ENCODE data around the gene ZCWPW1.
A peak's percentile ranks its signal among the peaks of the same experiment; 100 is the strongest.
"Not testable (repeated sequence)": the region's sequence is repeated elsewhere in the genome, so short reads cannot be mapped to it uniquely, and the experiment has no call there.

ZCWPW1 gene

DNA sequence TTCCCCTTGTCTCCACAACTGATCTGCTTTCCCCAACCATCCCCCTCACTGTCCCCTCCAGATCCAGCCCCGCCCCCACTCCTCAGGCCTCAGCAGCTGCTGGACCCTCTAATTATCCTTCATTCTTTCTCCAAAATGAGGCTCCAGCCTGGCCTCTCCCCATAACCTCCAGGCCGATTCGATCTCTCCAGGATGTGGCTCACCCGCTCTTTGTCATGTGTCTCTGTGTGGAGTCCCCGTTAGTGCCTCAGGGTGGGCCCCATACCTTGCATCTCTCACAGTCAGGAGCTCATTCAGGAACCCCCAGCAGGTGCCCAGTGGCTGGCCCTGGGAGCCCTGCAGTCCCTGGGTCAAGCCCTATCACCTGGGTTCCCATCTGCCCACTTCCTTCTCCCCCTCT lies 53.9 kb downstream of the ZCWPW1 start:
- no peaks in the 10 kb centered on the region for H3K9me3 ChIP-seq (ENCODE audit: insufficient read depth, low read length)
- no peaks in the 10 kb centered on the region for H3K27me3 ChIP-seq (ENCODE audit: low read length)
- H4K20me1 ChIP-seq (ENCODE audit: low read depth, low read length): no peaks in the 10 kb centered on the region
- no peak overlapping the region for H3K4me2 ChIP-seq (ENCODE audit: low read depth, low read length, poor library complexity, severe bottlenecking)
- no peak overlapping the region for H2AFZ ChIP-seq (ENCODE audit: low read depth, low read length, severe bottlenecking)
- H3K79me2 ChIP-seq (ENCODE audit: insufficient read depth, low read length): no peaks in the 10 kb centered on the region
- peaks cover 6% of the 10 kb centered on the region; the same call in 1 of the 2 replicates for H3F3A ChIP-seq (ENCODE audit: insufficient read depth)
- no peak overlapping the region for H3K27ac ChIP-seq (ENCODE audit: low read depth, low read length)
- H3K36me3 ChIP-seq (ENCODE audit: low read length): no peaks in the 10 kb centered on the region
- no peaks in the 10 kb centered on the region for H3K9me2 ChIP-seq (replicated peaks; ENCODE audit: insufficient read depth, low read length)
- H3K9ac ChIP-seq (ENCODE audit: low read length): no peak overlapping the region
- TF ChIP-seq EZH2phosphoT487 (conservative IDR thresholded peaks at IDR 0.05; ENCODE audit: low read length): no peak
- TF ChIP-seq, protein P1, sequence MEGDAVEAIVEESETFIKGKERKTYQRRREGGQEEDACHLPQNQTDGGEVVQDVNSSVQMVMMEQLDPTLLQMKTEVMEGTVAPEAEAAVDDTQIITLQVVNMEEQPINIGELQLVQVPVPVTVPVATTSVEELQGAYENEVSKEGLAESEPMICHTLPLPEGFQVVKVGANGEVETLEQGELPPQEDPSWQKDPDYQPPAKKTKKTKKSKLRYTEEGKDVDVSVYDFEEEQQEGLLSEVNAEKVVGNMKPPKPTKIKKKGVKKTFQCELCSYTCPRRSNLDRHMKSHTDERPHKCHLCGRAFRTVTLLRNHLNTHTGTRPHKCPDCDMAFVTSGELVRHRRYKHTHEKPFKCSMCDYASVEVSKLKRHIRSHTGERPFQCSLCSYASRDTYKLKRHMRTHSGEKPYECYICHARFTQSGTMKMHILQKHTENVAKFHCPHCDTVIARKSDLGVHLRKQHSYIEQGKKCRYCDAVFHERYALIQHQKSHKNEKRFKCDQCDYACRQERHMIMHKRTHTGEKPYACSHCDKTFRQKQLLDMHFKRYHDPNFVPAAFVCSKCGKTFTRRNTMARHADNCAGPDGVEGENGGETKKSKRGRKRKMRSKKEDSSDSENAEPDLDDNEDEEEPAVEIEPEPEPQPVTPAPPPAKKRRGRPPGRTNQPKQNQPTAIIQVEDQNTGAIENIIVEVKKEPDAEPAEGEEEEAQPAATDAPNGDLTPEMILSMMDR (IDR thresholded peaks at IDR 0.05; ENCODE audit: insufficient read depth, low read length, poor library complexity, severe bottlenecking): no peak
- H3K4me3 ChIP-seq (ENCODE audit: insufficient read depth, low read length, poor library complexity, severe bottlenecking): no peak overlapping the region

DNA sequence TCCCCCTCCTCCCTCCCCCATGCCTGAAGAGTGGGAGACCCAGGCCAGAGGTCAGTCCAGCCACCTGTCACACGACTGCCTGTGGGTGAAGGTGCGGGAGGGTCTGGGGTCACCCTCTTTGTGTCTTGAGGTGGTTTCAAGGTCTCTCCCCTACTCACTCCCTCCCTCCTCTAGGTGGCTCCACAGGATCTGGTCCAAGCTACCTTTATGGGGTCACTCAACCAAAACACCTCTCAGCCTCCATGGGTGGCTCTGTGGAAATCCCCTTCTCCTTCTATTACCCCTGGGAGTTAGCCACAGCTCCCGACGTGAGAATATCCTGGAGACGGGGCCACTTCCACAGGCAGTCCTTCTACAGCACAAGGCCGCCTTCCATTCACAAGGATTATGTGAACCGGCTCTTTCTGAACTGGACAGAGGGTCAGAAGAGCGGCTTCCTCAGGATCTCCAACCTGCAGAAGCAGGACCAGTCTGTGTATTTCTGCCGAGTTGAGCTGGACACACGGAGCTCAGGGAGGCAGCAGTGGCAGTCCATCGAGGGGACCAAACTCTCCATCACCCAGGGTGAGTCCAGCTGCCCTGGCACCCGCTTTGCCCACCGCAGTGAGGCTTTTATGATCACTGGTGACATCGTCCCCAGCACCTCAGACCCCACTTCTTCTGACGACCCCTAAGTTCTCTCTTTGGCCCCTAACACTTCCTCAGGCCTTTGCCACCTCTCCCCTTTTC lies 54.5 kb downstream of the ZCWPW1 start:
- not testable (repeated sequence) for H3K9me3 ChIP-seq (ENCODE audit: insufficient read depth, low read length); H3K36me3 ChIP-seq (ENCODE audit: low read length); H4K20me1 ChIP-seq (ENCODE audit: low read depth, low read length); H3K27me3 ChIP-seq (ENCODE audit: low read length); H3K9me2 ChIP-seq (replicated peaks; ENCODE audit: insufficient read depth, low read length); H3K4me3 ChIP-seq (ENCODE audit: insufficient read depth, low read length, poor library complexity, severe bottlenecking); H3K79me2 ChIP-seq (ENCODE audit: insufficient read depth, low read length); H2AFZ ChIP-seq (ENCODE audit: low read depth, low read length, severe bottlenecking); H3K4me2 ChIP-seq (ENCODE audit: low read depth, low read length, poor library complexity, severe bottlenecking); H3K9ac ChIP-seq (ENCODE audit: low read length); H3K27ac ChIP-seq (ENCODE audit: low read depth, low read length)
- TF ChIP-seq, protein P1 (IDR thresholded peaks at IDR 0.05; ENCODE audit: insufficient read depth, low read length, poor library complexity, severe bottlenecking): peak; percentile 28
- peaks cover 11% of the 10 kb centered on the region for H3F3A ChIP-seq (ENCODE audit: insufficient read depth)

DNA sequence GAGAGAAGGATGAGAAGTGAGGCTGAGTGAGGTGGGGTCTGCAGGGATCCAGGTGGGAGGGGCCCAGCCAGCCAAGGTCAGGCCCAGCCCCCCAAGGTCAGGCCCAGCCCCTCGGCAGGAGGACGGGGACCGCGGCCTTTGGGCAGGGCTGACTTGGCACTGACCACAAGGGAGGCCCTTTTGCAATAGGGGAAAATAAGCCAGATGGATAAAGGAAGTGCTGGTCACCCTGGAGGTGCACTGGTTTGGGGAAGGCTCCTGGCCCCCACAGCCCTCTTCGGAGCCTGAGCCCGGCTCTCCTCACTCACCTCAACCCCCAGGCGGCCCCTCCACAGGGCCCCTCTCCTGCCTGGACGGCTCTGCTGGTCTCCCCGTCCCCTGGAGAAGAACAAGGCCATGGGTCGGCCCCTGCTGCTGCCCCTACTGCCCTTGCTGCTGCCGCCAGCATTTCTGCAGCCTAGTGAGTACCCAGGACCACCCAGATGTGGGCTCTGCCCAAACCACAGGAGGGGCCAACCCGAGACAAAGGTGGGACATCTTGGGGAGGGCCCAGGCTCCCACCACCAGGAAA lies 55.2 kb downstream of the ZCWPW1 start, which contains the start of gene PILRA:
PILRA (plus strand) TSS at position 227 of the 571 bp plus-strand sequence; CDS start at position 397, 170 bp downstream.
- no peak for TF ChIP-seq EZH2phosphoT487 (conservative IDR thresholded peaks at IDR 0.05; ENCODE audit: low read length)
- TF ChIP-seq, protein P1 (IDR thresholded peaks at IDR 0.05; ENCODE audit: insufficient read depth, low read length, poor library complexity, severe bottlenecking): no peak
- no peak within 1 kb of the TSS for H3K4me2 ChIP-seq (ENCODE audit: low read depth, low read length, poor library complexity, severe bottlenecking)
- no peaks in the 10 kb centered on the region for H3K9me3 ChIP-seq (ENCODE audit: insufficient read depth, low read length)
- peaks cover 18% of the 10 kb centered on the region for H3F3A ChIP-seq (ENCODE audit: insufficient read depth)
- H3K27me3 ChIP-seq (ENCODE audit: low read length): no peaks in the 10 kb centered on the region
- no peak within 1 kb of the TSS for H3K4me3 ChIP-seq (ENCODE audit: insufficient read depth, low read length, poor library complexity, severe bottlenecking)
- H2AFZ ChIP-seq (ENCODE audit: low read depth, low read length, severe bottlenecking): no peak within 1 kb of the TSS
- H4K20me1 ChIP-seq (ENCODE audit: low read depth, low read length): no peaks in the 10 kb centered on the region
- no peak within 1 kb of the TSS for H3K27ac ChIP-seq (ENCODE audit: low read depth, low read length)
- H3K9me2 ChIP-seq (replicated peaks; ENCODE audit: insufficient read depth, low read length): no peaks in the 10 kb centered on the region
- H3K9ac ChIP-seq (ENCODE audit: low read length): no peak within 1 kb of the TSS
- no peaks in the 10 kb centered on the region for H3K36me3 ChIP-seq (ENCODE audit: low read length)
- no peaks in the 10 kb centered on the region for H3K79me2 ChIP-seq (ENCODE audit: insufficient read depth, low read length)
